Heart left ventricle (tissue), 13 donors: Measurements from ENCODE around the gene CDC25C.

Experiments used
- CTCF ChIP-seq, 12 donors: fragments of 200-600 bp; sonication (generic) in 4 of 12; IDR thresholded peaks; one replicate each; pipeline versions ENCODE4 v1.5.0 to v1.8.0; 2018 to 2022; ENCODE audit warnings: antibody characterized with exemption in 12 of 12, mild to moderate bottlenecking in 5 of 12
- POLR2A ChIP-seq, 2 donors: fragments of 450-650 bp; IDR thresholded peaks; one replicate each; pipeline ENCODE4 v1.6.1; 2017; ENCODE audit warnings: antibody characterized with exemption in 2 of 2, mild to moderate bottlenecking in 2 of 2, moderate library complexity in 2 of 2
- donor health status: ischemic (EF 13 %, LVEDD 7.1; RV severe dilation, severe dysfunction).
- donor health status: DM: no; HTN: yes; CAD: no.
- donor health status: DM: no; HTN: no; CAD: no.
- donor health status: ischemic (EF 25% LVEDD 6.9; RV normal size, moderate dysfunction).
- donor health status: ischemic (EF 25% LVEDD 5.7; RV mildly dilated, moderate dysfunction).
- donor health status: ischemic (EF 35%, LVEDD 5.7; RV mildly dilated, moderate dysfunction).
- donor health status: nonischemic (EF 11% LVEDD 7.7; RV severe dilation, severe dysfunction).
- donor health status: DM: yes; HTN: yes; CAD: no.
- donor health status: PGD.
- donor health status: ischemic (EF 29% LVEDD 5.4; RV normal size, mild dysfunction).
- donor health status: nonischemic (EF 23%, LVEDD 6.1; RV moderate dilation, normal function).

DNA sequence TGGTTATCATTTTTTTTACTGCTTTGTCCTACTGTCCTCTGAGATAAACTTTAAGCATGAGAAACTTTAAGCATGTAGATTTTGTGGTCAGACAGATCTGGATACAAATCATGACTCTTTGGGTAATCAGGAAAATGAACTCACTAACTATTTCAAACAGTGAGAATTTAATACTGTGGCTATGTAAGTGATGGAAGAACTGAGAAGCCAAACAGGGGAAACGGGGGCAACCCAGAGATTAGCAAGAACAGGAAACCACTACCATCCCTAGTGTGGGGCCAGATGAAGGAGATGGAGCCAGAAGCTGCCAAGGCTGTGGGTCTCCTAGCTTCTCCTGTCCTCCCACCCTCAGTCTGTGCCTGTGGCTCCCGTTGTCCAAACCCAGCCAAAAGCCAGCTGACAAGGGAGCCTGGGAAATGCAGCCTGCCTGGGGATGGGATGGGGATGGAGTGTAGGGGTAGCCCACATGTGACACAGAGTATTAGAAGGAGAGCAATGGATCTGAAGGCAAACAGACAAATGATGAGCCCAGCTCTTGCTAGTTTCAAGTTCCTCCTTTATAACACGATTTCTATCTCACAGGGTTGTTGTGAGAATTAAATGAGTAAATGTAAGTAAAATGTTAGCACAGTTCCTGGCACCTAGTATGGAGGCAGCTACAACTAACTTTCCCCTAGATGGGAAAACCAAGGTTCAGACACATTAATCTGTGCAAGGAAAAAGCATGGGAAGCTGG lies 90.8 kb downstream of the CDC25C start:
- TF ChIP-seq CTCF (IDR thresholded peaks at IDR 0.05) (no peak), POLR2A (IDR thresholded peaks at IDR 0.05) (no peak)
